GM21529 (cell line): ENCODE measurements around the gene TTC22.

Experiments used
- ATAC-seq: cut with Tn5 transposase; IDR thresholded peaks from one replicate; pipeline ENCODE4 v1.9.1; 2021; ENCODE audit not compliant: unreplicated experiment

TTC22 gene

GRCh38 chr1:54810153-54810942 lies 9.2 kb upstream of the TTC22 start:
- ATAC-seq = peak; percentile 68

DNA sequence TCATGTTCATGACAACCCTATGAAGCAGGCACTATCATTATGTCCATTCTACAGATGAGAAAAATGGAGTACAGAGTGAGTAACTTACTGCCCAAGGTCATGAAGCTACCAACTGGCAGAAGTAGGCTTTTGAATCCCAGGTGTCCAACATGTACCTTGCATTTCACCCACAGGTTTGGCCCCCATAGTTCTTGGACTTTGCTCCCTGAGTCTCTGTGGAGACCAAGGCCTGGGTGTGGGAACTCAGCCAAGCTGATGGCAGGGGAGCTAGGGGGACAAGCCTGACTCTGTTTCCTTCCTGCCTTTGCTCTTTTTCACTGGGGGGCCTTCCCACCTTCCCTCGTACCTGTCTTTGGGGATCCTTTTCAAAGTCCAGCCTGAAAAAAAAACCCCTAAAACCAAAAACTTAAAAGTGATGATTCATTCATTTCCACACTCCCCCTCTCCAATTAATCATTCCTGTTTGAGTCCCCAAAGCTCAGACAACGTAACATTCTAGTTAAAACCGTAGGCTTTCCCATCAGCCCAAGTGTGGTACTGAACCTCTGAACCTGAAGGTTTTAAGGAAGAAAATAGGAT lies 8.5 kb upstream of the TTC22 start:
- ATAC-seq = no peak

DNA sequence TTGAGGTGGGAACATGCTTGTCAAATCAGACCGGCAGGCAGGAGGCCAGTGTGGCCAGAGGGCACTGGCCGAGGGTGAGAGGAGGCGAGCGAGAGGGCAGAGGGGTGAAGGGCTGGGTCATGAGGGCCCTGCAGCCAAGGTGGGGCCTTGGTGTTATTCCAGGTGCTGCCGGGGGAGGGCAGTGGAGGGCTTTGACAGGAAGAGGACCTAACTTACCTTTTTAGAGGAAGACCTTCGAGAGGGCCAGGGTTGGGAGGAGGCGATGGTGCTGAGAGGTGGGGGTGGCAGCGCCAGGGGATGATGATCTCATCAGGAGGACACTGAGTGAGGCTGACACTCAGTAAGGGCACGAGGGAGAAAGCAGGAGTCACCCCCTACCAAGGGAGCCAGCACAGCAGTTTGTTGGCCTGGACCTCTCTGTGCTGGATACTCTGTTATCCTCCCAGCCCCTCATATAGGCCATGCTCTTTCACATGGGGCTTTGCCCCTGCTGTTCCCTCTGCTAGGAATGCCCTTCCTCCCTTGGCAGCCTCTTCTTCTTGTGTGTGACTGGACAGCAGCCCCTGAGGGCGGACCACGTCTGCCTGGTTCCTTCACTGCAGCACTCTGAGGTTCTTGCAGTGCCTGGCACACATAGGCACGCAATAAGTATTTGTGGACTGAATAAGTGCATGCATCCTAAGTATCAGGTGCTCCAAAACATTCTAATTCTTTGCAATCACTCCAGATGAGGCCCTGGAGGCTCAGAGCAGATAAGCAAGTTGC lies 7.5 kb upstream of the TTC22 start:
- ATAC-seq = no peak

GRCh38 chr1:54807756-54808155 lies 6.6 kb upstream of the TTC22 start:
- no peak for ATAC-seq

- no peak for ATAC-seq
Measured at GRCh38 chr1:54806931-54807611, 5.9 kb upstream of the TTC22 start.

DNA sequence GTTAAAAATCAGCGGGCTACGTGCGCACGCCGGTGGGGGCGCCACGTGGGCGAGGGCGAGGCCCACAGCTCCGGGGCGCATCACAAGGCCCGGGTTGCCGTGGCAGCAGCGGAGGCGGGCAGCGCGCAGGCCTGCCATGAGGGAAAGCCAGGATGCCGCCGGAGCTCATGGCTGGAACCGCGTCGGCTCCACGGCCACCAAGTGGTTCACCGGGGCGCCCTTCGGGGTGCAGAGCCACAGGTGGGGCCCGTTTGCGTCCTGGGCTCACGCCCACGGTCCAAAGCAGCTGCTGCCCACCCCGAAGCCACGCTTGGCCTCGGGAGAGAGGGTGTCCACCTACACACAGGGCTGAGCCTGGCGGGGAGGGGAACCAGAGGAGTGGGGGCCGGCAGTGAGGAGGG lies 4.9 kb upstream of the TTC22 start:
- ATAC-seq = no peak

DNA sequence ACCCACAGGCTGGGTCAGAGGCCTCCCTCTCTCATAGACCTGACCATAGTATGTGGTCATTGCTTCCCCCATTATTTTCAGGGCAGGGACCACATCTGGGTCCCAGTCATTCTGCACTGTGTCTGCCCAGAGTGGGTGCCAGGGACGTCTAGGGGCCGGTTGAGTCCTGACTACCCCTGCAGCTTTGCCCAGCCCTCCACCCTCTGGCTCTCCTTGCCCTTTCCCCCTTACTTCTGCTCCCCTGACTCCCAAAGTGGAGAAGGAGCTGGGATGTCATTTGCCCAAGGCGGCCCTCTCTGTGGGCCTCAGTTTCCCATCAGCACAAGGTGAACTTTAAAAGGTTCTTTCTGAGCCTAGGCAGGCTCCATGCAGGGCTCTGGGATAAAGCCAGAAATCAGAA lies 4.3 kb upstream of the TTC22 start:
- no peak for ATAC-seq

- ATAC-seq = no peak
Measured at GRCh38 chr1:54804471-54805132, 3.5 kb upstream of the TTC22 start.

GRCh38 chr1:54803761-54804470 lies 2.8 kb upstream of the TTC22 start:
- ATAC-seq = no peak

- ATAC-seq = no peak
Measured at GRCh38 chr1:54800041-54800898, 853 bp downstream of the TTC22 start.

DNA sequence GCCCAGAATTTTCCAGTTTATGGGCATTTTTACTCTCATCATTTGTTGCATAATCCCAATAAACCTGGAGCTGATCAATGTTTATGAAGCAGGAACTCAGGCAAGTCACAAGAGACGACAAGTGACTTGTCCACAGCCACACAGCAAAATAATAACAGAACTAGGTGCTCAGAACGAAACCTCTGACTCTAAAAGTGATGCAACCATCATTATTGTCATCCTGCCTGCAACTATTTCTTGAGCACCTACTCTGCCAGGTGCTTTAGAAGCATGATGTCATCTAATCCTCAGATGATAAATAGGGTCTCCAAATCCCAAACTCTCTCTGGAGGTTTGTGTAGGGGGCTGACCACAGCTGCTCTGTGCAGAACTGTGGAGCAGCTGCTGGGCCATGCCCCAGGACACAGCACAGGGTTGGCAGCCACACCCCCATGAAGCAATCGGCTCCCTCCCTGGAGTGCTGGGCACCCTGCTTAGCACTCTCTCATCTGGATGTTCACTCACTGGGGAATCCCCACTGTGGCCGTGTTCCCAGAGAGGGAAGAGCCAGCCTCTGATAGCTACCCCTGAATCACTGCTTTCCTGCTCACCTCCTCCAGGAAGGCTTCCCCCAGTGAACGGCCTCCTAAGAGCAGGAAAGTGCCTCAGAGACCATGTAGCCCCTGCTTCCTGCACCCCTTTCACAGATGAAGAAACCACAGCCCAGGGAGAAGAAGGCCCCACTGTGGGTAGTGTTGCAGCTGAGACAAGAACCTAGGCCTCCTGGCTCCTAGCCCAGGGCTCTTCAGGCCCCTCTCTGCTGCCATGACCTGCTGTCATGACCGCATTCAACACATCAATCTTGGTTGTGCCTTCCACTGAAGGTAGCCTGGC lies 2.1 kb downstream of the TTC22 start:
- peak; percentile 43 for ATAC-seq

DNA sequence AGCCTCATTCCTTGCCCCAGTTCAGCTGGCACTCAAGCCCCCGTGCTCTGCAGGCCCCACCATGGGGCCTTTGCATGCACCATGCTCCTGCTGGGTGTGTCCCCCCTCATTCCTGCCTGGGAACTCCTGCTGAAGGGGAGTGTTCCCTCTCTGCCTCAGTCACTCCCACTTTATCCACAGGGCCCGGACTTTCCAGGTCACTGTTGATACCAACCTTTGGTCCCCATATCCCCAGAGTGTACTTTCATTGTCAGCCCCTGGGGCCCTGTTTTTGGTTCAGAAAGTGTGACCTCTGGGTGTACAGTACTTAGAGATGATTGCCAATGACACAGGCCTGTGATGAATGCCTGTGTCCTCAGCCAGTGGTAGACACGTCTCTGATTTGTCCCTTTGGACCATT lies 2.9 kb downstream of the TTC22 start:
- ATAC-seq = no peak

DNA sequence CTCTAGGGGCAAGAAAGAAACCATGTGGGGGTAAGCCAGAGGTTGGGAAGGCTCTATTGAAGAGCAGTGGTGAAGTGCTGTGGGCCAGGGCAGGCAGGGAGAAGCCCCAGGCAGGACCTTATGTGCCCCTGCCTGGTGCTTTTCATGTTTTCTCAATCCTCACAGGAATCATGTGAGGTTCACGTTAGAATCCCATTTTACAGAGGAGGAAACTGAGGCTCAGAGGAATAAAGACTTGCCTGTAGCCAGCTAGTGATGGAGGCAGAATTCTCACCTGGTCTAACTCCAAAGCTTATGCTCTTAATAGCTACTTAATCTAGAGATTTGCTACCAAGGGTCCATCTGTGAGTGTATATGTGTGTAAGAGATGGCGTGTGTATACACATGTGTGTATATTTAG lies 4.2 kb downstream of the TTC22 start:
- no peak for ATAC-seq

GRCh38 chr1:54795841-54796468 lies 5.2 kb downstream of the TTC22 start:
- no peak for ATAC-seq

DNA sequence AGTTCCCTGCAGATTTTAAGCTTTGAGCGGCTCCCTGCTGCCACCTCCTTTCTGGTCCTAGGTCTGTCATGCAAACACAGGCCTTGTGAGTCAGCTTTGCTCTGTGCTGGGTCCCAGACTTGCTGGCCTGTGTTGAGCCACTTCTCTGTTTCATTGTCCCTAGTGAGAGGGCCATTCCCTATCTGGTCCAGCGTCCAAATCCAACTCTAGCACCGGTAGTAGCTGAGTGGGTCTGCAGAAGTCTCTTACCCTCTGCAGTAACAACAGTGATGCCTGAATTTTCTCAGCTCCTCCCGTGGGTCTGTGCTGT lies 5.8 kb downstream of the TTC22 start:
- ATAC-seq = no peak

- no peak for ATAC-seq
Measured at GRCh38 chr1:54794451-54795355, 6.4 kb downstream of the TTC22 start.

DNA sequence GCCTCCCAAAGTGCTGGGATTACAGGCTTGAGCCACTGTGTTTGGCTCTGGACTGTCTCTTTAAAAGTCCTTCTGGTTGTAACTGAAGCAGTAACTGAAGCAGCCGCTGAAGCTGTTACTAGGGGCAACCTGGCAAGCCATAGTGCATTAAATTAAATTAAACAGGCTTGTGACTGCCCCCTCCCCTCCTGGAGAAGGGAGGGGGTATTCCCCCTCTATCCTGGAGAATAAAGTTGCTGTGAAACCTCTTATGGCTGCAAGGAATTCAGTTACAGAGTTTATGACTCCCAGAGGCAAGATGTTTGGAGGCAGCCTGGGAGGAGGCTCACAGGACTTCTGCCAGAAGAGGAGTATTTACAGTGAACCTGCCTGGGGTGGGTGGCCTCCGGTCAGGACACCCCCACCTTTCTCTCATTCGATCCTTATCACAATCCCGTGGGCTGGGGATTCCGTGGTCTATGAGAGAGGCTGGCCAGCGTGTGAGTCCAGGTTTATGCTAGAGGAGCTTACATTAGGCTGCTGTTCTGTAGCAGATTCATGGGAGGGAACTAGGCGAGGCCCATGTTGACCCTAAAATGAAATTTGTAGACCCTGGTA lies 8.3 kb downstream of the TTC22 start:
- no peak for ATAC-seq
